OCI-LY7 (cell line): Measurements from ENCODE around the gene NAT16.

Source experiments
- CTCF ChIP-seq: fragments of 200-600 bp; sonication (generic); conservative IDR thresholded peaks from 2 replicates; pipeline ENCODE4 v1.5.1; 2014; ENCODE audit warnings: mild to moderate bottlenecking, antibody characterized with exemption, low read length, moderate library complexity, mixed read lengths
- EZH2phosphoT487 ChIP-seq: fragments of 200-600 bp; sonication (generic); IDR thresholded peaks from 2 replicates; pipeline ENCODE4 v1.6.1; 2018; ENCODE audit warnings: low read depth, borderline replicate concordance, mild to moderate bottlenecking, mixed run types, antibody characterized with exemption, low read length, moderate library complexity, mixed read lengths

- no peak for TF ChIP-seq CTCF
- TF ChIP-seq EZH2phosphoT487 = no peak
Observed at GRCh38 chr7:101211501-101211900, 31.4 kb upstream of the NAT16 start.
